HUDEP-2 (cell line): ENCODE measurements around the gene HTRA3.
A peak's percentile ranks its signal among the peaks of the same experiment; 100 is the strongest.

Experiments
- DNase-seq, 76 experiments: peaks; one replicate each; lab custom pipeline; 2025; ENCODE audit not compliant: unreplicated experiment in 76 of 76; lab: John Stamatoyannopoulos, UW

HTRA3 gene

DNA sequence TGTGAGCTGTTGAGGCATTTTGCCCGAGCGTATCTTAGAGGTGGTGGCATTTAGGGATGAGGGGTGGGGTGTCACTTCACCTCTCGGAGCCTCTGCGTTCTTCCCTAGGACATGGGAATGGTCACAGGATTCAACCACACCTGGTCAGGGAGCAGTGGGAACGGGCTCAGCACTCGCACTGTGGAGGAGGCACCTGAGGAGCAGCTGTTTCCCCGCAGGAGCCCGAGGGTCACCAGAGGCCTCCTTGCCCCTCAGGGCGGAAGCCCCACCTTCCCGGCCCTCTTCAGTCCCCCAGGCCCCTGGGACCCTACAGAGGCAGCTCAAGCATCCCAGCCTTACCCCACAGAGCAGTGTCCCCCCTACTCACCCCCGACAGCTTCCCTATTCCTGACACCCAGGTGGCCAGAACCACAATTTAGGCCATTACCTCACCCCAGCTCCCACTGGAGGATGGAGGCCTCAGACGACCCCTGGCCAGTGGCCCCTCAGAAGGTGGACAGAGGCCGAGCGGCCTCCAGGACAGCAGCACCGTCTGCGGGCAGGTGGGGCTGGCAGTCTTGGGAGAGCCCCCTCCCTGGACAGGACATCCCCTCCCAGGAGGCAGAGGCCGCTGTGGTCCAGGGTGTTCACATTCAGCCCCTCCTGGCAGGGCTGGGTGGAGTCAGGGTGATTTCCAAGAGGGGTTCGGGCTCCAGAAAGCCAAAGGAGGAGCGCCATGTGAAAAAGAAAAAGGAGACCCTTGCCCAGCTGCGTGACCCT, 4.2 kb upstream of the HTRA3 start:
- no peak for DNase-seq

DNA sequence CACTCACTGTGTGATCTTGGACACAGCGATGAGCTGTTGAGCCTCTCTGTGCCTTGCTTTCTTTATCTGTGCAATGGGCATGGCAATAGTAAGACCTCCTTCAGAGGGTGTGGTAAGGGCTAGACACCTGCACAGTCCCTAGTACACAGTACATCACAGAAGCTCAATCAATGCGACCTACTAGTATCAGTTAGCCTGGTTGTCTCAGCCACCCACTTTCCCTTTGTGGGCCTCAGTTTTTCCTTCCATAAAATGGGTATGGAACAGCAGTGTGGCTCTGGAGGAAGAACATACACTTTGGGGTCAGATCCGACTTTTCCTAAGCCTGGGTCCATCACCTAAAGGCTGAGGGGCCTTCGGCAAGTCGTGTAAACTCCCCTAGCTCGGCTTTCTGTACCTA, 3.5 kb upstream of the HTRA3 start:
- no peak for DNase-seq

DNA sequence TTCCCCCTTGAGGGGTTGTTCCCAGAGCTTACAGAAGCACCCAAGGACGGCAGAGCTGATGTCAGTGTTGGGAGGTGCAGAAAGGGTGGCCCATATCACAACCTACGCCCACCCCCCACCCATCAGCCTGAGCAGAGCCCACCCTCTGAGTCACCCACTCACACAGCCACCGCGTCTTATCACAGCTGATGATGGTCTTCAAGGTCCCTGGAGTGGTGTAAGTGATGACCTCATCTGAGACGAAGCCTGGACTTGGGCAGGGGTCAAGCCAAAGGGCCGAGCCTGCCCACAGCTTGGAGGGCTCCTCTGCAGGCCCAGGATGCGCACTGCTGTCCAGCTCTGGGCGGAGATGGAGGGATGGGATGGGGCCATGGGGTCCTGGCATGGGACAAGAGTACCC, 3.0 kb upstream of the HTRA3 start:
- DNase-seq: no peak

DNA sequence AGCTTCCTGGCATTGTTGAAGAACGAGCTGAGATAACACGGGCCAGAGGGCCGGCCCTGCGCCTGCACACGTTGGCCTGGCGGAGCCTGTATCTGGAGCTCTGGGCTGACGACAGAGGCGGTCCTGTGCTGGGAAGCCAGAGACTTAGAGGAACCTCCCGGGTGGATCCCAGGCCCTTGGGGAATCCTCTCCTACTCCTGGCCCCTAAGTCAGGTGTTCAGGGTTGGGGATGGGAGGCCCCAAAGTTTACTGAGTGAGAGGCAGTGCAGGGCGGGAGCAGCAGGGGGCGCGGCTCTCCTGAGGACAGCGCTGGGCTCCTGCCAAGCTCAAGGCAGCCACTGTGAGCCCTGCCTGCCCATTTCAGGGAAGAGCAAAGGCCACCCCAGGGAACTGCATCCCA, 2.5 kb upstream of the HTRA3 start:
- peak in 57 of 76 experiments; percentile 0 to 76 (median 32) for DNase-seq

DNA sequence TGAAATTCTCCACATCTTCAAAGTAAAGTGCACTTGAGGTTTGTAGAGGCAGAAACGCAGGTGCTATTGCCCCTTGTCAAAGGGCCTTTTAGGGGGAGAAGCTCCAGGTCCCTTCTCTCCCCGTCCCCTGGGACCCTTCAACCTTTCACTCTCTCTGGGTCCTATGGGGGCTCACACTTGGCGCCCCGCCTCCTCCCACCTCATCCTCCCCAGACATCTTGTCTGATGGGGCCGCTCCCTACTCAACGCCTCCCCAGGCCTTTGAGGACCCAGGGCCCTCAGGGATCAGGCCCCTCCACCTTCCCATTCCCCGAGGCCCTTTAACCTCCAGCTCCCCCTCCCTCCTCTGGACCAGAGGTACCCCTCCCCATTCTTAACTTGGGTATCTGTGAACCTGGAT, 1.3 kb upstream of the HTRA3 start:
- no peak for DNase-seq

DNA sequence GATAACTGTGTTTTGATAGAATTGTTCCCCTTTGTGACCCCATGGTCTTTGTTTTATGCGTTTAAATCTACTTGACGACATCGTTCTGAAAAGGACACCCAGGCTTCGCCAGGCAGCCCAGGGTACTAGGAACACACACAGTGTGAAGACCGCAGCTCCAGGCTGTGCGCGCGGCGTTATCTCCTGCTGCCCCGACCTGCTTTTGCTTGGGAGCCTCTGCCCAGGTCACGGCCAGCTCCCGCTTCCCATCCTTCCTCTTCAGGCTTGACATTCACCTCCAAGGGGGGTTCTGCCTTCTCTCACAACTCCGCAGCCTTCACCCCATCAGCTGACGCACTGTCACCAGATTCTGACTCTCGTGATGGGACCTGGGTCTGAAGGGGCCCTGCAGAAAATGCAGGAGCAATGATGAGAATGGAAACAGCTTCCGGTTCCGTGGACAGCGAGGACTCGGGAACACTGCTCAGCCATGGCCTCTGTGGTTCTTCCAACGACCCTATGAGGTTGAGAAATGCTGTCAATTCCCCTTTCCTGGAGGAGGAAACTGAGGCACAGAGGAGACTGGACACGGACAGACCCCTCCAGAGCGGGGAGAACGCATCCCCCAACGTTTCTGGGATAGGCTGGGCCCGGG, 536 bp upstream of the HTRA3 start:
- DNase-seq: no peak

DNA sequence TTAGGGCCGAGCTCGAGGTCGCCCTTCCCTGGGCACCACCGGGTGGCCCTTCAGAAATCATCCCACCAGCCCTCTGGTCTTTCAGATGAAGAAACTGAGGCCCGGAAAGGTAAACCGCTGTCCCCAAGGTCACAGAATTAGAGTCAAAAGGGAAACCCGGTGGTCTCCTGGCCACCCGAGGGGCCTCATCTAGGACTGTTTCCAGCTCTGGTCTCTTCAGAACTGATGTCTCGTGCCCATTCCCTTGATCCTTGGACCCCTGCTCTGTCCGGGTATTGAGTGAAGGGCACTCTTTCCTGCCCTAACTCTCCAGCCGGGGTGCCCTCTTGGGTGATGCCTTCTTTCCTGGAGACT, 841 bp downstream of the HTRA3 start:
- no peak for DNase-seq

DNA sequence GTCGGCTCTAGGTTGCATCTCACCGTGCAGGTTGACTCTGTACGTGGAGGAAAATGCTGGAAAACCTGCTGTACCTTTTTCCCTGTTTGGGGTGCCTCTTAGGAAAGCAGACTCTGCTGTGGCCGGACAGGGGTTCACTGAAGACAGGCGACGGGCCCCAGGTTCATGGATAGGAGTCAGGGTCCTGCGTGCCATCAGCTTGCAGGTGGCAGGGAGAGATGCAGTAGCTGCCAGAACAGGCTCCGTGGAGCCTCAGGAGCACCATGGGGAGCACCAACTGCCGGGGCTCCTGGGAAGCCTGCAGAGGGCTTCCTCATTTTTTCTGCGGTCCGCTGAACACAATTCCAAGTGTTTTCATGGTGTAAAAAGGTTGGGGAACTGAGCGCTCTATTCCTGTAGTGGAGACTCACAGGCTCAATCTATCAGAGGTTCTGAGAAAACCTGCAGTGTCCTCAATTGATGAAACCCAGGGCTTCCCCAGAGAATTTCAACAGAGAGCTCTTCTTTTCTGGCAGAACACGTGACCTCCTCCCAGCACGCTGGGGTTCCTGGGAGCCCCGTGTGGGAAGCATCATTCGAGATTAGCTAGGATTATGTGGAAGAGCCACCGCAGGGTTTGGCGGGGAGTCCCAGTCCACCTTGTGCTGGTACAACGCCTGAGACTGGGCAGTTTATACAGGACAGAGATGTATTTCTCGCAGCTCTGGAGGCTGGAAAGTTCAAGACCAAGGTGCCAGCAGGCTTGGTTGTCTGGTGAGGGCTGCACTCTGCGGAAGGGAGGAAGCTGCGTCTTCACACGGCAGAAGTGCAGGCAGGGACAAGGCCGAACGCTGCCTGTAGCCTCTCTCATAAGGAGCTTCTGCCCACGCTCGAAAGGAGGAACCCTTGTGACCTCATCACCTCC, 1.6 kb downstream of the HTRA3 start:
- no peak for DNase-seq

DNA sequence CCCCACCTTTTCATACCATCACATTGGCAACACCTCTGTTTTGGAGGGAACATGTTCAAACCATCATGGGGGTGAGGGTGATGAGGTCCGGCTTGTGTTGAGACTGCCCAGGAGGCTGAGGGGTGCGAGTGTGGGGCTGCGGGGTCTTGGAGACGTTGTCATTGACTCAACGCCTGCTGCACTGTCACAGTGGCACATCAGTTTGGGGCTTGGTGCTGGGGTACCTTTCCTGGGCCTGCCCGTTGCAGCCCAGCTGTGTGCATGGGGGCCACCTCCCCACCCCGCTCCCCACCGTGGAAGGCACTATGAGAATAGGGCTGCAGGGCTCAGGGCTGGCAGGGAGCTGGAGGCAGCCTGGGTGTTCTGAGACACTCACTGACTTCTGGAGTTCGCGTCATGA, 2.3 kb downstream of the HTRA3 start:
- no peak for DNase-seq

DNA sequence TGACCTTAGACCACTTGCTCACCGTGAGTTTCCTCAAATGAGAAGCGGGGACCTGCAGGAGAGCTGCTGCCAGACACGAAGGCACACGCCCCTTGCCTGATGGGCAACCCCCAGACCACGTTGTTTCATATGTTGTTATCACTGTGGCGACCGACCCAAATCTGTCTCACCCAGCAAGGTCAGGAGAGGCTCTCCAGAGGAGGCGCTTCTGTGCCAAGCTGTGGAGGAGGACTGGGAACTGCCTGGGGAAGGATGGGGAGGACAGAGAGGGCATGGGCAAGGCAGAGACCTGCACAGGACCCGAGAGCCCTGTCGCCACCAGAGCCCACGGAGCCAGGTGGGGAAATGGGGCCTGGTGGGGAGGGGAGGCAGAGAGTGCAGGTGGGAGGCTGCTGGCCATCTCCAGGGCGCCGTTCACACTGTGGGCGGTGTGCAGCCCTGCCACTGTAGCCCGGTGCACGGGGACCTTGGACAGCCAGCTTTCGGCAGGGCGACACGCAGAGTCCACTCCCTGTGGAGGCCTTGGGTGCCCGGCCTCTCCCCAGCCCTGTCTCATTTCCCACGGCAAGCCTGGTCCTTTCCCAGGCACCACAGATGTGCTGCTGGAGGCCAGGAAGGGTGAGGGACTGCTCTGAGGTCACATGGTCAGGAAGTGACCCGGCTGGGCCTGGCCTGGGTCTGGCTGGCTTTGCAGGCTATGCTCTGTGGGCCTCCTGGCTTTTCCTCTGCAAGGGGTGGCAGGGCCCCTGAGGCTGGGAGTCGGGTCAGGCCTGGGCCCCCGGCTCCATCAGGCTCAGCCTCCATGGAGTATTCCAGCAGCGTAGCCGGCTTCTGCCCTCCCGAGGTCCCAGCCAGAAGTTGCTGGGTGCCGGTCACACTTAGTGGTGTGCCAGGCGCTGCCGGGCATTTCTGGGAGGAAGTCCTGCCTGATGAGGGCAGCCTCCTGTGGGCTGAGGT, 3.2 kb downstream of the HTRA3 start:
- DNase-seq: no peak

DNA sequence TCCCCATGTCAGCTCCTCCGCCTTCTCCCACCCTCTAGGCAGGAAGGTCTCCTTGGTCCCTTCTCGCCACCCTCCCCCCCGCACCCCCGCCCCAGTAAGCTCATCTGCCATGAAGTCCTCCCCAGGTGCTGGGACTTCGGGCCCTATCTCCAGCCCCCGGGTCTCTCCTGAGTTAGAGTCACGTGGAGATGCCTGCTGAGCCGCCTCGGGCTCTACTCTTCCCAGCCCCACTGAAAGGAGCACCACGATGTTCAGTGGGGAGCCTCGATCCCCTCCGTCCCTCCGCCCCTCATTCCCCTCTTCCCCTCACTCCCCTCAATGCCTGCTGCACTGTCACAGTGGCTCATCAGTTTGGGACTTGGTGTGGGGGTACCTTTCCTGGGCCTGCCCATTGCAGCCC, 3.9 kb downstream of the HTRA3 start:
- DNase-seq: no peak

DNA sequence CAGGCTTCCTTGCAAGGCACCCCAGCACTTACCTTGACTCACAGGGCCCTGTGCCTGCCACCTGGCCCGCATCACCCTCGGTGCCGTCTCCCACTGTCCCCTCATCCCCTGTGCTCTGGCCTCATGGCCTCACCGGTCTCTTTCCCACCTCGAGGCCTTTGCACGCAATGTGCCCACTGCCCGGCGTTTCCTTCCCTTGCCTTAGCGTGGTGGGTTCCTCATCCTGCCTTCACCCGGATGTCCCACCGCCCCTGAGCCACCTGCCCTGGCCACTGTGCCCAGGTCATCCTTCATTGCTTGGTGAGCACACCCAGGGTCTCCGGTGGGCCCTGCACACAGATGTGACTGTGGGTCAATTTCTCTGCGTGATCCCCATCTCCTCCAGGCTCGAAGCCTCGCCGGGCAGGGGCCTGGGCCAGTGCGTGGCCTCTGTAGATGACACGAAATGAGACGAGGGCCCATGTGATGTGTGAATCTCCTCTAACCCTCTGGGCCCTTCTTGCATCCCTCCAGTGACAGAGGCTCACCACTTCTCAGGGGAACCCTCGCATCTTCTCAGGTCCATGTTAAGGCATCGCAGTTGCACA, 4.6 kb downstream of the HTRA3 start:
- DNase-seq: no peak

DNA sequence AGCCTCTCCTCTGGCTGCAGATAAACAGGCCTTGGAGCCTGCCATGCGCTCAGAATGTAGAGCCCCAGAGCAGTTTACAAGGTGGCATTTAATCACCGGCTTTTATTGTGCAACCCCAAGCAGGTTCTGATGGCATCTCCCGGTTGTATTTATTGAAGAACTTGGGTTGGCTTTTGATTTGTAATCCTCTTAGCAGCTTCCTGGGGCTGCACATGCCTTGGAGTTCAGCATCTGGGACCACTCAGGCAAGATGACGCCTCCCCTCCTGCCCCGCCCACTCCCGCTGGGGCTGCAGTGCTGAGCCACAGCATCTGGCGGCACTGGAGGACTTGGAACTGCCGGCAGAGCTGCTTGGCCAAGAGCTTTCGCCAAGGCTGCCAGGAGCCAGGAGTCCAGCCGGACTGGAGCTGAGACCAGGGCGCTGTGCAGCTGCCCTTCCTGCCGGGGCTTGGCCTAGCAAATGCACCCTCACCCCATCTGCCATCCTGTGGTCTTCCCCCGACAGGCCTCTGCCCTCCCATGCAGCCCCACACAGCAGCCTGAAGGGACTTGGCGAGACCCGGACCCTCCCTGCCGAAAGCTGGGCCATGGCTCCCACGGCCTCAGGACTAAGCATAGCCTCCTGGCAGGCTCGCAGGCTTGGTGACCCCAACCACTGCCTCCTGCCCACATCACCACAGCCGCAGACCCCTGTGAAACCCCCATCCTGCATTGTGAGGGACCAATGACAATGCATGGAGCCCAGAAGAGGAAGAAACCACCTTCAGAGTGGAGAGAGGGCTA, 5.4 kb downstream of the HTRA3 start:
- DNase-seq: no peak

DNA sequence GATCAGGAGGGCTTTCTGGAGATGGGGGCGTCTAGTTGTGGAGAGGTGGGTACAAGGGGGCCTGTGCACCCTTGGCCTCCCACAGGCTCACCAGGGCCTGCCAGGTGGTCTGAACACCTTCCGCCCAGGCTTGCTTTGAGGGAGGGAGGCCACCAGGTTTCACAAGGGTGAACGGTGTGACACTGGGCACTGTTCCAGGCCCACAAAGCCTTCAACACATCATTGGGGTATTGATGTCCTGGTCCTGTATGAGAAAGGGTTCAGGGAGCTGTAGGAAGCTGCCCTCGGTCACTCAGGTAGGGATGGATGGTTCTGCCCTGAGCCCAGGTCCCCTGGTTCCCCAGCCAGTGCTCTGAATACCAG, 6.0 kb downstream of the HTRA3 start:
- DNase-seq: no peak

DNA sequence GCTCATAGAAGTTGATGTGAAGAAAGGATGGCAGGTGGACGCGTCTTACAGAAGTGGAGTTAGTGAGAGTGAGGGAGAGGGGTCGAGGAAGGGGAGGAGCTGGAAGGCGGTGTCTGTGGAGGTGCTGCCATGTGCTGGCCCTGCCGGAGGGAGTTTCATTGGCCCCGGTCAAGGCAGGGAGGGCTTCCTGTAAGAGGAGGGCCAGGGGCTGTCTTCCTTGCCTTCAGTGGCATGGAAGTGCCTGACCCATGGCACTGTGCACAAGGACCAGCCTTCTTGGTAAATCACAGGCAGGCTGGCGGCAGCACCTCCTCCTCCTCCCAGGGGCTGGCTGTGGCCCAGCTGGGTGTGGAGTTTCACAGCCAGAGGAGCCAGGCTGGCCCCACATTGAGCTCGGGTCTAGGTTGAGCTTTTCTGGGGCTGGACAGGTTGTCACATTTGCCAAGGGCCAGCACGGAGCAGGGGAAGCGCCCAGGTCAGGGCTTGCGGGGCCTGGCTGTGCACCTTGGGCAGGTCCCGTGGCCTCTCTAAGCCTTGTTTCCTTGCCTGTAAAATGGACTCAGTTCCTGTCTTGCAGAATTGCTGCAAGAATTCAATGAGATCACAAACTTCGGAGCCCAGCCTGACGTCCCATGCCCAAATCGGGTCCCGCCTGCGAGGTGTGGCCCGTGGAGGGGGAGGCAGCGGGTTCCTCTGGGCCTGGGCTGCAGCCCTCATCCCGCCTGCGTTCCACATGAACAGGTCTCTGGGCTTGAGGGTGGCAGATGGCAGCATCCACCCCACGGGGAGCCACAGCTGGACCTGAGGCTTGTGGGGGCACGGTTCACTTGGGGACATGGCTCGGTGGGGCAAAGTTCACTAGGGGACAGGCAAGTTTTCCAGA, 7.0 kb downstream of the HTRA3 start:
- DNase-seq: peak in 2 of 76 experiments; percentile 3 to 8

DNA sequence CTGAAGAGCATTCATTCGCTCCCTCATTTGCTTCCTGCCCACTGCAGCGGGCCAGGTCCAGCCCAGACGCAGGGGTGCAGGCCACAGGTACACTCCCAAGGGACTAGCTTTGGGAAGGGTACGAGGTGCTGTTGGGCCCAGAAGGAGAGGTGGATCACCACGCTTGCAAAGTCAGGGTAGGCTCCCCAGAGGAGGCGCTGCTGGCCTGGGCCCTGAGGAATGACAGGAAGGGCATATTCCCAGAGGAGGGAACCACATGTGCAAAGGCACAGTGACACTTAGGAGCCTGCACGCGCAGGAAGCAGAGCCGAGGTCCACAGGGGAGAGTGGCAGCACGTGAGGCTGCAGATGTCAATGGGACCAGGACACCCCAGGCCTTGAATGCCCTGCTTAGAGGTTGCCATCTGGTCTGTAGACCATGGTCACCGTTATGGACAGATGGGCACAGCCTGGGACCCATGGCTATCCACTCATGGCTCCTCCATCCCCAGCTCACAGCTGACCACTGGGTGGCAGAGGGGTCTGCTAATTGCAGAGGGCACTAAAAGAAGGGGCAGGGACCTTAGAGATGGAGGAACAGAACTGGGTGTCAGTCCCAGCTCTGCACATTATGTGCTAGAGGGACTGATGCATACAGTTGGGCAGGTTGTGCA, 7.9 kb downstream of the HTRA3 start:
- DNase-seq: no peak

DNA sequence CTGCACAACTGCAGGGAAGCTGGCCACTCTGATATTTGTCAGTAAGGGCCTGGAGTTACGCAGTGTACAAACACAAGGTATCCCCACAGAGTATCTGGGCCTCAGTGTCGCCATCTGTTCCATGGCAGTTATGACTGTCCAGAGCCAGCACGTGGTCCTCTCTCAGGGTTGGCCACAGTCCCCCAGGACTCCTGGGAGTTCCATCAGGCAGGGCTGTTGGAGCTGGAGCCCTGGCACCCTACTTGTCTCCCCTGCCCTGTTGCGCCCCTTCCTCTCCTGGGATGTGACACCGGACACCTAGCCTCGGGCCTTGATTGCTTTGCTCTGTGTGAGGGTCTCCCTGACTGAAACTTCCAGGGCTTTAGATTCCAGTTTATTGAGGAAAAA, 8.4 kb downstream of the HTRA3 start:
- no peak for DNase-seq
